Measurements from ENCODE around the gene KCNMA1. TPM values are rescaled to one million over a fixed set of nuclear protein-coding genes. Genes with fewer than 3 reads are reported as not detected.

Gene KCNMA1
- total RNA-seq, 3 donors from 2014 or later, result 13.6 to 37.8 (median 15.1) TPM

GRCh38 chr10:77639756-77640155 is 2.1 kb upstream of the KCNMA1 start:
- no peaks in the 10 kb centered on the region for H3K36me3 ChIP-seq
- TF ChIP-seq POLR2A (IDR thresholded peaks at IDR 0.05), result no peak
- TF ChIP-seq CTCF (IDR thresholded peaks at IDR 0.05), result no peak
- no peak for TF ChIP-seq POLR2AphosphoS5 (IDR thresholded peaks at IDR 0.05)
- no peaks in the 10 kb centered on the region for H3K4me1 ChIP-seq
- no peak for DNase-seq (ENCODE audit: low spot score in 2 of 2)
- H3K4me3 ChIP-seq, result no peak overlapping the region
- intact Hi-C loops (cut with DNase I; ENCODE audit: low total_unique reads), result loop anchor here (5.0 to 10.0 kb wide), 2 partner anchors 475 to 1638 kb away; no protein-coding TSS in a partner anchor
- no peak overlapping the region for H3K27ac ChIP-seq
- peaks cover 2 to 38% of the 10 kb centered on the region in 2 donors for H3K27me3 ChIP-seq
- no peaks in the 10 kb centered on the region for H3K9me3 ChIP-seq

- peak overlapping the region; percentile 54 to 76 (median 62) for H3K4me3 ChIP-seq
- no peak overlapping the region for H3K27ac ChIP-seq
- no peaks in the 10 kb centered on the region for H3K9me3 ChIP-seq
- H3K27me3 ChIP-seq, result peaks cover 2 to 38% of the 10 kb centered on the region in 2 donors
- no peaks in the 10 kb centered on the region for H3K4me1 ChIP-seq
- no peak for DNase-seq (ENCODE audit: low spot score in 2 of 2)
- intact Hi-C loops (cut with DNase I; ENCODE audit: low total_unique reads), result loop anchor here (5.0 to 10.0 kb wide), 2 partner anchors 474 to 1639 kb away; no protein-coding TSS in a partner anchor
- H3K36me3 ChIP-seq, result no peaks in the 10 kb centered on the region
- TF ChIP-seq CTCF (IDR thresholded peaks at IDR 0.05), result no peak
- no peak for TF ChIP-seq POLR2A (IDR thresholded peaks at IDR 0.05)
- no peak for TF ChIP-seq POLR2AphosphoS5 (IDR thresholded peaks at IDR 0.05)
Measured at GRCh38 chr10:77638321-77639101, 903 bp upstream of the KCNMA1 start.

- H3K4me3 ChIP-seq, result peak overlapping the region; percentile 54 to 76 (median 62)
- DNase-seq (ENCODE audit: low spot score in 2 of 2), result no peak
- peak overlapping the region in 1 of 2 donors; percentile 44 for H3K27ac ChIP-seq
- peaks cover 2 to 38% of the 10 kb centered on the region in 2 donors for H3K27me3 ChIP-seq
- no peak for TF ChIP-seq POLR2A (IDR thresholded peaks at IDR 0.05)
- no peak for TF ChIP-seq POLR2AphosphoS5 (IDR thresholded peaks at IDR 0.05)
- TF ChIP-seq CTCF (IDR thresholded peaks at IDR 0.05), result peak in 1 of 3 donors; percentile 2
- intact Hi-C loops (cut with DNase I; ENCODE audit: low total_unique reads), result loop anchor here (5.0 to 10.0 kb wide), 2 partner anchors 472 to 1640 kb away; no protein-coding TSS in a partner anchor
- no peaks in the 10 kb centered on the region for H3K4me1 ChIP-seq
- H3K36me3 ChIP-seq, result no peaks in the 10 kb centered on the region
- H3K9me3 ChIP-seq, result no peaks in the 10 kb centered on the region
Measured at GRCh38 chr10:77636967-77637531, 559 bp downstream of the KCNMA1 start.

GRCh38 chr10:77636282-77636966 is 1.2 kb downstream of the KCNMA1 start:
- no peak for DNase-seq (ENCODE audit: low spot score in 2 of 2)
- no peaks in the 10 kb centered on the region for H3K4me1 ChIP-seq
- intact Hi-C loops (cut with DNase I; ENCODE audit: low total_unique reads), result loop anchor here (5.0 to 10.0 kb wide), 2 partner anchors 472 to 1641 kb away; no protein-coding TSS in a partner anchor
- peak overlapping the region; percentile 54 to 76 (median 62) for H3K4me3 ChIP-seq
- H3K27me3 ChIP-seq, result peaks cover 2 to 38% of the 10 kb centered on the region in 2 donors
- H3K36me3 ChIP-seq, result no peaks in the 10 kb centered on the region
- peak overlapping the region in 1 of 2 donors; percentile 44 for H3K27ac ChIP-seq
- TF ChIP-seq POLR2A (IDR thresholded peaks at IDR 0.05), result no peak
- peak in 1 of 3 donors; percentile 17 for TF ChIP-seq CTCF (IDR thresholded peaks at IDR 0.05)
- TF ChIP-seq POLR2AphosphoS5 (IDR thresholded peaks at IDR 0.05), result no peak
- no peaks in the 10 kb centered on the region for H3K9me3 ChIP-seq
